ENCODE data around the gene ADGRV1. TPM values are rescaled to one million over a fixed set of nuclear protein-coding genes. Genes with fewer than 3 reads are reported as not detected.

Gene ADGRV1
- total and polyA plus RNA-seq, 8 donors, result 12.5 to 36.4 (median 16.9) TPM

DNA sequence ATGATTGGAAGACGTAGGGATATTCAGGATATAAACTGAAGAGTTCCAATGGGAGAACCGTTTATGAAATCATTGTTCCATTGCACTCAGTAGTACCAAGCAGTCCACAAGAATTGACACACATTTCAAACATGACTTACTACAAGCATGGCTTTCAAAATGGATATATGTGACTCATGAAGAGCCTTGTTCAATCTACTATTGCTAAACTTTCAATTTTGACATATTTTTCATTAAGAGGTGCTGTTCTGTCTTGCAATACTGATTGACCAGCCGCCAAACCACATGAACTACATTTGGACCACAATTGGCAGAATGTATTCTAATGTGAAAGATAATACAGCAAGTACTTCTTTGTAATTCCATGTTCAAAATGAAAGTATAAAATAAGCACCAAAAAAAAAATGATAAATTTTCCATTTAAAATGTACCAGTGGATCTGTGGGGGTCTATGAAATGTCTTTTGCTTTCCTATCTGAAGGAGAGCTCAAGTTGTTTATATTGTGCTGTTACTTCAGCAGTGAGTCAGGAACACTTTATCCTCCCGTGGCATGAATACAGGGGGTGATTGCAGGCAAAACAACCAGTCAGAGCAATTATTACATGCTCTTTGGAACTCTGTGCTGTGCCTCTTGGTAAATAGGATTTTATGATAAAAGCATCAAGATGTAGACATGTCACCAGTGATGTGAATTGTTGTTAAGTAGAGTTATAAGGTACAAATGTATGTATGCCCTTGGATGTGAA, 458.5 kb downstream of the ADGRV1 start:
- Histone ChIP-seq H3K36me3 (no peaks in the 10 kb centered on the region), H3K27ac (no peak overlapping the region), H3K9me3 (peaks cover 0 to 4% of the 10 kb centered on the region in 2 donors), H3K27me3 (no peaks in the 10 kb centered on the region), H3K4me1 (peaks cover 8 to 17% of the 10 kb centered on the region in 2 donors), H3K4me3 (no peak overlapping the region)
- ATAC-seq (peak; percentile 83), DNase-seq (no peak)
- TF ChIP-seq, protein P1, sequence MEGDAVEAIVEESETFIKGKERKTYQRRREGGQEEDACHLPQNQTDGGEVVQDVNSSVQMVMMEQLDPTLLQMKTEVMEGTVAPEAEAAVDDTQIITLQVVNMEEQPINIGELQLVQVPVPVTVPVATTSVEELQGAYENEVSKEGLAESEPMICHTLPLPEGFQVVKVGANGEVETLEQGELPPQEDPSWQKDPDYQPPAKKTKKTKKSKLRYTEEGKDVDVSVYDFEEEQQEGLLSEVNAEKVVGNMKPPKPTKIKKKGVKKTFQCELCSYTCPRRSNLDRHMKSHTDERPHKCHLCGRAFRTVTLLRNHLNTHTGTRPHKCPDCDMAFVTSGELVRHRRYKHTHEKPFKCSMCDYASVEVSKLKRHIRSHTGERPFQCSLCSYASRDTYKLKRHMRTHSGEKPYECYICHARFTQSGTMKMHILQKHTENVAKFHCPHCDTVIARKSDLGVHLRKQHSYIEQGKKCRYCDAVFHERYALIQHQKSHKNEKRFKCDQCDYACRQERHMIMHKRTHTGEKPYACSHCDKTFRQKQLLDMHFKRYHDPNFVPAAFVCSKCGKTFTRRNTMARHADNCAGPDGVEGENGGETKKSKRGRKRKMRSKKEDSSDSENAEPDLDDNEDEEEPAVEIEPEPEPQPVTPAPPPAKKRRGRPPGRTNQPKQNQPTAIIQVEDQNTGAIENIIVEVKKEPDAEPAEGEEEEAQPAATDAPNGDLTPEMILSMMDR (IDR thresholded peaks at IDR 0.05), result no peak
- intact Hi-C loops (cut with DNase I), result no loop called here

- ATAC-seq (peak; percentile 85), DNase-seq (peak in 1 of 4 donors; percentile 24)
- intact Hi-C loops (cut with DNase I), result no loop called here
- no peak overlapping the region for H3K4me3 ChIP-seq
- no peaks in the 10 kb centered on the region for H3K9me3 ChIP-seq
- TF ChIP-seq, protein P1 (IDR thresholded peaks at IDR 0.05), result no peak
- no peaks in the 10 kb centered on the region for H3K36me3 ChIP-seq
- no peak overlapping the region for H3K27ac ChIP-seq
- peaks cover 8 to 17% of the 10 kb centered on the region in 2 donors for H3K4me1 ChIP-seq
- no peaks in the 10 kb centered on the region for H3K27me3 ChIP-seq
Measured at GRCh38 chr5:91018200-91018599, 459.6 kb downstream of the ADGRV1 start.

- H3K4me1 ChIP-seq, result peaks cover 8 to 17% of the 10 kb centered on the region in 2 donors
- no peaks in the 10 kb centered on the region for H3K9me3 ChIP-seq
- no peaks in the 10 kb centered on the region for H3K36me3 ChIP-seq
- intact Hi-C loops (cut with DNase I), result no loop called here
- H3K27ac ChIP-seq, result no peak overlapping the region
- H3K4me3 ChIP-seq, result no peak overlapping the region
- no peak for ATAC-seq
- no peaks in the 10 kb centered on the region for H3K27me3 ChIP-seq
- no peak for DNase-seq
- TF ChIP-seq, protein P1 (IDR thresholded peaks at IDR 0.05), result no peak
Measured at GRCh38 chr5:91018712-91019371, 460.2 kb downstream of the ADGRV1 start.

- DNase-seq, result no peak
- Histone ChIP-seq H3K4me1 (peaks cover 8 to 17% of the 10 kb centered on the region in 2 donors), H3K27me3 (no peaks in the 10 kb centered on the region), H3K36me3 (no peaks in the 10 kb centered on the region), H3K4me3 (no peak overlapping the region), H3K27ac (no peak overlapping the region), H3K9me3 (no peaks in the 10 kb centered on the region)
- intact Hi-C loops (cut with DNase I), result no loop called here
- ATAC-seq, result no peak
- TF ChIP-seq, protein P1 (IDR thresholded peaks at IDR 0.05), result no peak
Measured at GRCh38 chr5:91020065-91020800, 461.6 kb downstream of the ADGRV1 start.

- ATAC-seq (no peak), DNase-seq (no peak)
- intact Hi-C loops (cut with DNase I), result no loop called here
- no peaks in the 10 kb centered on the region for H3K36me3 ChIP-seq
- TF ChIP-seq, protein P1 (IDR thresholded peaks at IDR 0.05), result no peak
- no peaks in the 10 kb centered on the region for H3K9me3 ChIP-seq
- no peak overlapping the region for H3K27ac ChIP-seq
- peaks cover 4 to 6% of the 10 kb centered on the region in 2 donors for H3K4me1 ChIP-seq
- H3K27me3 ChIP-seq, result no peaks in the 10 kb centered on the region
- H3K4me3 ChIP-seq, result no peak overlapping the region
Measured at GRCh38 chr5:91022518-91022917, 463.9 kb downstream of the ADGRV1 start.
